HEK293T (cell line): ENCODE measurements around the gene FAM156B.
"Not testable (repeated sequence)": the region's sequence is repeated elsewhere in the genome, so short reads cannot be mapped to it uniquely, and the experiment has no call there.

ENCODE experiments used
- ARNT ChIP-seq: fragments of 450-650 bp; IDR thresholded peaks from 2 replicates; pipeline ENCODE4 v1.6.1; 2017; ENCODE audit warnings: mild to moderate bottlenecking
- BHLHE40 ChIP-seq: fragments of 450-650 bp; IDR thresholded peaks from 2 replicates; pipeline ENCODE4 v1.6.1; 2016; ENCODE audit warnings: mild to moderate bottlenecking, moderate library complexity, borderline replicate concordance
- HDGF ChIP-seq: fragments of 450-650 bp; IDR thresholded peaks from 2 replicates; pipeline ENCODE4 v1.6.1; 2017; ENCODE audit warnings: antibody characterized with exemption, borderline replicate concordance
- LEF1 ChIP-seq: fragments of 450-650 bp; IDR thresholded peaks from 2 replicates; pipeline ENCODE4 v1.6.1; 2017; ENCODE audit warnings: mild to moderate bottlenecking, borderline replicate concordance
- SP1 ChIP-seq: fragments of 450-650 bp; IDR thresholded peaks from 2 replicates; pipeline ENCODE4 v1.6.1; 2017
- SUZ12 ChIP-seq: fragments of 450-650 bp; IDR thresholded peaks from 2 replicates; pipeline ENCODE4 v1.6.1; 2016; ENCODE audit warnings: mild to moderate bottlenecking
- TARDBP ChIP-seq: fragments of 450-650 bp; IDR thresholded peaks from 2 replicates; pipeline ENCODE4 v1.6.1; 2016
- ZNF384 ChIP-seq: fragments of 450-650 bp; IDR thresholded peaks from 2 replicates; pipeline ENCODE4 v1.6.1; 2016

GRCh38 chrX:52913681-52914080 lies 16.6 kb downstream of the FAM156B start:
- TF ChIP-seq SP1, TARDBP, BHLHE40, ARNT, ZNF384, SUZ12, LEF1, HDGF: not testable (repeated sequence)
